Uterus (tissue), 4 donors: ENCODE measurements around the gene CSNK2A2. TPM values are rescaled to one million over a fixed set of nuclear protein-coding genes. Genes with fewer than 3 reads are reported as not detected.

Source experiments
- DNase-seq, 2 donors: peaks; one replicate each; pipeline ENCODE4 v3.0.0-alpha.2; 2019 to 2020
- H3K27ac ChIP-seq, 2 donors: fragments of 200-600 bp; sonication (generic); 1 replicate in 1 of 2; 2 replicates in 1 of 2; pipeline ENCODE4 v1.5.1; 2016 to 2018
- H3K27me3 ChIP-seq, 2 donors: fragments of 200-600 bp; sonication (generic); one replicate each; pipeline ENCODE4 v1.5.1; 2018 to 2019; ENCODE audit warnings: control low read depth in 1 of 2
- H3K36me3 ChIP-seq, 2 donors: fragments of 200-600 bp; sonication (generic); one replicate each; pipeline ENCODE4 v1.5.1; 2019; ENCODE audit warnings: control low read depth in 1 of 2
- H3K4me1 ChIP-seq, 2 donors: fragments of 200-600 bp; sonication (generic); one replicate each; pipeline ENCODE4 v1.5.1; 2018 to 2019; ENCODE audit warnings: control low read depth in 1 of 2
- H3K4me3 ChIP-seq, 2 donors: fragments of 200-600 bp; sonication (generic); 1 replicate in 1 of 2; 2 replicates in 1 of 2; pipeline ENCODE4 v1.5.1; 2018 to 2019; ENCODE audit warnings: mild to moderate bottlenecking in 1 of 2
- H3K9me3 ChIP-seq, 2 donors: fragments of 200-600 bp; sonication (generic); one replicate each; pipeline ENCODE4 v1.5.1; 2019; ENCODE audit warnings: control low read depth in 1 of 2
- CTCF ChIP-seq, 4 experiments: fragments of 200-600 bp in 2 of 4; fragments of 450-650 bp in 2 of 4; sonication (generic) in 2 of 4; IDR thresholded peaks; one replicate each; pipeline ENCODE4 v1.5.1; 2016 to 2019; ENCODE audit warnings: antibody characterized with exemption in 4 of 4, mild to moderate bottlenecking in 2 of 4, moderate library complexity in 1 of 4
- POLR2A ChIP-seq, 2 donors: fragments of 450-650 bp; IDR thresholded peaks; one replicate each; pipeline ENCODE4 v1.6.1; 2016; ENCODE audit warnings: antibody characterized with exemption in 2 of 2, mild to moderate bottlenecking in 1 of 2, moderate library complexity in 1 of 2
- intact Hi-C: fragments of 100-400 bp; cut with DNase I; formaldehyde crosslinking; loops from one replicate; pipeline ENCODE4 v1.15.1; 2023; ENCODE audit warnings: low total_unique reads
- total RNA-seq, 4 donors: library from RNA; depleted of rRNA in 3 of 4; stranded (reverse); fragments of >200 nt in 3 of 4; gene quantifications; one replicate each; pipeline versions ENCODE4 v1.1.0 to v1.2.4, GENCODE V29; 2014 to 2023
- donor health status: DM: yes; HTN: yes; CAD: no.

Gene CSNK2A2
- total RNA-seq, 4 donors from 2014 or later: 28.1 to 62.5 (median 45.9) TPM

- no peaks in the 10 kb centered on the region for H3K27me3 ChIP-seq
- H3K4me3 ChIP-seq: no peak overlapping the region
- H3K27ac ChIP-seq: no peak overlapping the region
- TF ChIP-seq POLR2A (IDR thresholded peaks at IDR 0.05) (no peak), CTCF (IDR thresholded peaks at IDR 0.05) (no peak)
- H3K36me3 ChIP-seq: no peaks in the 10 kb centered on the region
- H3K9me3 ChIP-seq: no peaks in the 10 kb centered on the region
- H3K4me1 ChIP-seq: no peaks in the 10 kb centered on the region
- no peak for DNase-seq
- intact Hi-C loops: no loop called here
Observed at GRCh38 chr16:58195344-58195743, 2.6 kb downstream of the CSNK2A2 start.

- Histone ChIP-seq H3K36me3 (no peaks in the 10 kb centered on the region), H3K4me1 (no peaks in the 10 kb centered on the region), H3K9me3 (no peaks in the 10 kb centered on the region), H3K4me3 (no peak overlapping the region), H3K27me3 (no peaks in the 10 kb centered on the region), H3K27ac (no peak overlapping the region)
- TF ChIP-seq POLR2A (IDR thresholded peaks at IDR 0.05) (no peak), CTCF (IDR thresholded peaks at IDR 0.05) (no peak)
- no peak for DNase-seq
- intact Hi-C loops: no loop called here
Observed at GRCh38 chr16:58194790-58195189, 3.1 kb downstream of the CSNK2A2 start.

- Histone ChIP-seq H3K27ac (no peak overlapping the region), H3K36me3 (no peaks in the 10 kb centered on the region), H3K9me3 (no peaks in the 10 kb centered on the region), H3K27me3 (no peaks in the 10 kb centered on the region), H3K4me3 (no peak overlapping the region), H3K4me1 (no peaks in the 10 kb centered on the region)
- intact Hi-C loops: no loop called here
- TF ChIP-seq CTCF (IDR thresholded peaks at IDR 0.05) (no peak), POLR2A (IDR thresholded peaks at IDR 0.05) (no peak)
- no peak for DNase-seq
Observed at GRCh38 chr16:58187665-58188421, 10.1 kb downstream of the CSNK2A2 start.

GRCh38 chr16:58187092-58187491 is 10.8 kb downstream of the CSNK2A2 start:
- DNase-seq: no peak
- no peaks in the 10 kb centered on the region for H3K9me3 ChIP-seq
- H3K27me3 ChIP-seq: no peaks in the 10 kb centered on the region
- intact Hi-C loops: no loop called here
- no peaks in the 10 kb centered on the region for H3K4me1 ChIP-seq
- no peaks in the 10 kb centered on the region for H3K36me3 ChIP-seq
- no peak overlapping the region for H3K27ac ChIP-seq
- TF ChIP-seq POLR2A (IDR thresholded peaks at IDR 0.05): no peak
- no peak for TF ChIP-seq CTCF (IDR thresholded peaks at IDR 0.05)
- H3K4me3 ChIP-seq: no peak overlapping the region

- Histone ChIP-seq H3K4me1 (no peaks in the 10 kb centered on the region), H3K4me3 (no peak overlapping the region), H3K27ac (no peak overlapping the region), H3K9me3 (no peaks in the 10 kb centered on the region), H3K27me3 (no peaks in the 10 kb centered on the region), H3K36me3 (no peaks in the 10 kb centered on the region)
- TF ChIP-seq POLR2A (IDR thresholded peaks at IDR 0.05): no peak
- TF ChIP-seq CTCF (IDR thresholded peaks at IDR 0.05): no peak
- DNase-seq: no peak
- intact Hi-C loops: no loop called here
Observed at GRCh38 chr16:58186176-58186944, 11.5 kb downstream of the CSNK2A2 start.
